GM23338 (cell line): Measurements from ENCODE around the gene ASPRV1. TPM values are rescaled to one million over a fixed set of nuclear protein-coding genes. Genes with fewer than 3 reads are reported as not detected.

Experiments used
- ATAC-seq: fragments of 200-7000 bp; cut with Tn5 transposase; 3 replicates; pipeline ENCODE4 v1.9.1; 2020
- DNase-seq: peaks from one replicate; pipeline ENCODE4 v3.0.0-alpha.2; 2015; ENCODE audit warnings: low spot score
- H2AFZ ChIP-seq: fragments of 200-600 bp; sonication (generic); 2 replicates; pipeline ENCODE4 v1.8.0; 2016; ENCODE audit warnings: antibody characterized with exemption, mild to moderate bottlenecking, moderate library complexity
- H3F3A ChIP-seq: fragments of 200-600 bp; sonication (generic); replicated peaks from 2 replicates; pipeline ENCODE4 v1.8.0; 2017; ENCODE audit warnings: antibody characterized with exemption, mixed run types, low read depth
- H3K27ac ChIP-seq: fragments of 200-600 bp; sonication (generic); 2 replicates; pipeline ENCODE4 v1.6.1; 2016; ENCODE audit warnings: low read depth
- H3K27me3 ChIP-seq: fragments of 200-600 bp; sonication (generic); 2 replicates; pipeline ENCODE4 v1.8.0; 2016; ENCODE audit warnings: mild to moderate bottlenecking, mixed run types, moderate library complexity; ENCODE audit not compliant: insufficient read depth
- H3K36me3 ChIP-seq: fragments of 200-600 bp; sonication (generic); 2 replicates; pipeline ENCODE4 v1.8.0; 2016; ENCODE audit warnings: mild to moderate bottlenecking; ENCODE audit not compliant: insufficient read depth
- H3K4me1 ChIP-seq: fragments of 200-600 bp; sonication (generic); 2 replicates; pipeline ENCODE4 v1.8.0; 2016; ENCODE audit warnings: mild to moderate bottlenecking, moderate library complexity; ENCODE audit not compliant: insufficient read depth
- H3K4me2 ChIP-seq: fragments of 200-600 bp; sonication (generic); 2 replicates; pipeline ENCODE4 v1.7.1; 2017; ENCODE audit warnings: mixed run types
- H3K4me3 ChIP-seq: fragments of 200-600 bp; sonication (generic); 2 replicates; pipeline ENCODE4 v1.6.1; 2016; ENCODE audit warnings: mixed run types
- H3K79me2 ChIP-seq: fragments of 200-600 bp; sonication (generic); replicated peaks from 2 replicates; pipeline ENCODE4 v1.8.0; 2017; ENCODE audit warnings: mild to moderate bottlenecking; ENCODE audit not compliant: insufficient read depth
- H3K9me2 ChIP-seq: fragments of 200-600 bp; sonication (generic); 2 replicates; pipeline ENCODE4 v1.8.0; 2017; ENCODE audit not compliant: insufficient read depth
- H4K20me1 ChIP-seq: fragments of 200-600 bp; sonication (generic); replicated peaks from 2 replicates; pipeline ENCODE4 v1.8.0; 2017; ENCODE audit warnings: mild to moderate bottlenecking; ENCODE audit not compliant: insufficient read depth
- H3K27ac Mint-ChIP-seq: 2 replicates; pipeline ENCODE4 v1.8.0; 2020; ENCODE audit warnings: inconsistent platforms, mild to moderate bottlenecking, moderate library complexity, mixed read lengths
- H3K27me3 Mint-ChIP-seq: 3 replicates; pipeline ENCODE4 v1.8.0; 2022; ENCODE audit warnings: low read depth, mild to moderate bottlenecking, moderate library complexity, mixed read lengths, inconsistent platforms; ENCODE audit not compliant: insufficient read depth, poor library complexity
- H3K36me3 Mint-ChIP-seq: 3 replicates; pipeline ENCODE4 v1.8.0; 2021; ENCODE audit warnings: low read depth, mild to moderate bottlenecking, inconsistent platforms, moderate library complexity, mixed read lengths
- H3K4me1 Mint-ChIP-seq: 3 replicates; pipeline ENCODE4 v1.8.0; 2020; ENCODE audit warnings: mild to moderate bottlenecking, inconsistent platforms, mixed read lengths
- H3K4me3 Mint-ChIP-seq: 3 replicates; pipeline ENCODE4 v1.8.0; 2021; ENCODE audit warnings: moderate library complexity, mild to moderate bottlenecking, inconsistent platforms, mixed read lengths
- H3K9me3 Mint-ChIP-seq: 3 replicates; pipeline ENCODE4 v1.8.0; 2020; ENCODE audit warnings: moderate library complexity, mild to moderate bottlenecking, inconsistent platforms, mixed read lengths
- CREB1 ChIP-seq: fragments of 250-450 bp; sonication (Bioruptor Pico); IDR thresholded peaks from 2 replicates; pipeline ENCODE4 v1.5.0; 2020; ENCODE audit warnings: low read depth, mild to moderate bottlenecking, moderate library complexity
- EZH2 ChIP-seq: fragments of 200-600 bp; sonication (generic); IDR thresholded peaks from one replicate; pipeline ENCODE4 v1.8.0; 2017; ENCODE audit warnings: antibody characterized with exemption, mild to moderate bottlenecking, low read depth; ENCODE audit not compliant: unreplicated experiment
- NANOG ChIP-seq: IDR thresholded peaks from 2 replicates; pipeline ENCODE4 v1.6.1; 2016; ENCODE audit warnings: antibody characterized with exemption, borderline replicate concordance
- POLR2AphosphoS5 ChIP-seq: IDR thresholded peaks from 2 replicates; pipeline ENCODE4 v1.6.1; 2016; ENCODE audit warnings: antibody characterized with exemption, low read depth
- STAT1 ChIP-seq: IDR thresholded peaks from one replicate; pipeline ENCODE4 v1.6.1; 2016; ENCODE audit warnings: antibody characterized with exemption; ENCODE audit not compliant: unreplicated experiment
- ZNF114 ChIP-seq: fragments of 250-450 bp; sonication (Bioruptor Pico); IDR thresholded peaks from 2 replicates; pipeline ENCODE4 v1.5.0; 2020; ENCODE audit warnings: mild to moderate bottlenecking, moderate library complexity
- ZNF331 ChIP-seq: fragments of 250-450 bp; sonication (Bioruptor Pico); IDR thresholded peaks from 2 replicates; pipeline ENCODE4 v1.5.0; 2020; ENCODE audit warnings: low read depth, mild to moderate bottlenecking, moderate library complexity
- ZNF462 ChIP-seq: fragments of 250-450 bp; sonication (Bioruptor Pico); IDR thresholded peaks from 2 replicates; pipeline ENCODE4 v1.5.0; 2020; ENCODE audit warnings: mild to moderate bottlenecking, moderate library complexity
- polyA plus RNA-seq: library from polyadenylated mRNA; unstranded; fragments of >200 nt; fragmentation: Nextera tagmentation; extraction: Ambion mirVana; gene quantifications from 2 replicates; pipeline ENCODE4 v1.2.1, GENCODE V29; 2016
- total RNA-seq: library from RNA; depleted of rRNA; stranded (reverse); fragments of >200 nt; shearing (Covaris generic); gene quantifications from 2 replicates; pipeline ENCODE4 v1.2.3, GENCODE V29; 2014
- TF ChIP-seq, protein P1 (sequence below), 2 experiments: fragments of 200-600 bp in 1 of 2; sonication (generic) in 1 of 2; conservative IDR thresholded peaks; 2 replicates each; pipeline versions ENCODE4 v1.5.1 to v1.6.1; 2016 to 2017; ENCODE audit warnings: antibody characterized with exemption in 2 of 2, low read depth in 2 of 2, mild to moderate bottlenecking in 2 of 2, moderate library complexity in 1 of 2
- TF ChIP-seq, protein P2 (sequence below): IDR thresholded peaks from one replicate; pipeline ENCODE4 v1.6.1; 2018; ENCODE audit warnings: antibody characterized with exemption; ENCODE audit not compliant: unreplicated experiment

The ASPRV1 gene
- total and polyA plus RNA-seq, 2 experiments from 2014 or later: 0.60 to 1.4 TPM

DNA sequence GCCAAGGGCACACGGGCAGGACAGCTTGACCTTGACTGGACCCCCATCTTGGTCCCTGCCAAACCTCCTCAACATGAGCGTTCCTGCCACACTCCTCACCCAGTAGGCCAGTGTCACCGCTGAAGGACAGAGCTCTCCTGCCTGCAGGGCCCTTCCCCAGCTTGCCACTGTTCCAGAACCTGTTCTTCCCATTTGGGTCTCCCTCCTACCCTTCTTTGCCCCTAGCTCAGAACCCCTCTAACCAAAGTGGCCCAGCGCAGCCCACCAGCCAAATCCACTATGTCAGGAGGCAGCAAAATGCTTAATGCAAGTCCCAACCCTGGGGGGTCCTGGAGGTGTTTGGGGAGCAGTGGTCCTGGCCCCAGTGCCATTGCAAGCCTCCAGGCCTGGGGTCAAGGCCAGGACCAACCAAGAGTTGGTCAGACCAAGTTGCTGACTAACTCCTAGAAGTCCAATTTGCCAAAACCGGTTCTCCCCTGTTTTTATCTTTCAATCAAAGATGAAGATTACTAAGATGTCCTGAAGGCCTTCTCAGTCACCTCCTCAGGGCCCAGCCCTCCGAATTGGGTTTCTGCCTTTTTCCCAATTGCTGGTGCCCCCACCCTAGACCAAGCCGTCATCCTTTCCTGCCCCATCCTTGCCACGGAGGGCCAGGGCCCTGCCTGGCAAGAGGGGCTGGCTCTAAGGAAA is 4.5 kb upstream of the ASPRV1 start (continued):
- TF ChIP-seq POLR2AphosphoS5 (no peak), ZNF114 (CRISPR knock-in tag) (no peak), CREB1 (no peak)
- TF ChIP-seq, protein P1, sequence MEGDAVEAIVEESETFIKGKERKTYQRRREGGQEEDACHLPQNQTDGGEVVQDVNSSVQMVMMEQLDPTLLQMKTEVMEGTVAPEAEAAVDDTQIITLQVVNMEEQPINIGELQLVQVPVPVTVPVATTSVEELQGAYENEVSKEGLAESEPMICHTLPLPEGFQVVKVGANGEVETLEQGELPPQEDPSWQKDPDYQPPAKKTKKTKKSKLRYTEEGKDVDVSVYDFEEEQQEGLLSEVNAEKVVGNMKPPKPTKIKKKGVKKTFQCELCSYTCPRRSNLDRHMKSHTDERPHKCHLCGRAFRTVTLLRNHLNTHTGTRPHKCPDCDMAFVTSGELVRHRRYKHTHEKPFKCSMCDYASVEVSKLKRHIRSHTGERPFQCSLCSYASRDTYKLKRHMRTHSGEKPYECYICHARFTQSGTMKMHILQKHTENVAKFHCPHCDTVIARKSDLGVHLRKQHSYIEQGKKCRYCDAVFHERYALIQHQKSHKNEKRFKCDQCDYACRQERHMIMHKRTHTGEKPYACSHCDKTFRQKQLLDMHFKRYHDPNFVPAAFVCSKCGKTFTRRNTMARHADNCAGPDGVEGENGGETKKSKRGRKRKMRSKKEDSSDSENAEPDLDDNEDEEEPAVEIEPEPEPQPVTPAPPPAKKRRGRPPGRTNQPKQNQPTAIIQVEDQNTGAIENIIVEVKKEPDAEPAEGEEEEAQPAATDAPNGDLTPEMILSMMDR (conservative IDR thresholded peaks at IDR 0.05; ENCODE audit: low read depth in 2 of 2): no peak

GRCh38 chr2:69964353-69964841 is 3.0 kb upstream of the ASPRV1 start:
- Histone ChIP-seq H3K4me1 (peaks cover 9% of the 10 kb centered on the region; the same call in 1 of the 2 replicates), H3F3A (no peaks in the 10 kb centered on the region), H3K27me3 (no peaks in the 10 kb centered on the region), H3K9me2 (peaks cover 17% of the 10 kb centered on the region), H3K79me2 (no peaks in the 10 kb centered on the region), H3K4me2 (no peak overlapping the region), H3K36me3 (no peaks in the 10 kb centered on the region), H3K4me3 (no peak overlapping the region), H3K27ac (no peak overlapping the region), H2AFZ (0 out of 2 replicates have a peak overlapping the region, but pooled peaks have one; percentile 43), H4K20me1 (no peaks in the 10 kb centered on the region)
- no peaks in the 10 kb centered on the region for H3K9me3 Mint-ChIP-seq
- peaks cover 15% of the 10 kb centered on the region for H3K4me1 Mint-ChIP-seq
- H3K27ac Mint-ChIP-seq: peak overlapping the region; percentile 67; the same call in 1 of the 2 replicates
- H3K36me3 Mint-ChIP-seq: no peaks in the 10 kb centered on the region; the same call in 2 of the 3 replicates
- H3K27me3 Mint-ChIP-seq: peaks cover 8% of the 10 kb centered on the region
- H3K4me3 Mint-ChIP-seq: no peak overlapping the region
- ATAC-seq (no peak), DNase-seq (no peak)
- no peak for TF ChIP-seq EZH2
- TF ChIP-seq ZNF462 (CRISPR knock-in tag): no peak
- TF ChIP-seq ZNF114 (CRISPR knock-in tag): no peak
- TF ChIP-seq STAT1: no peak
- no peak for TF ChIP-seq POLR2AphosphoS5
- no peak for TF ChIP-seq NANOG
- TF ChIP-seq, protein P1 (conservative IDR thresholded peaks at IDR 0.05; ENCODE audit: low read depth in 2 of 2): no peak
- no peak for TF ChIP-seq ZNF331 (CRISPR knock-in tag)
- TF ChIP-seq, protein P2, sequence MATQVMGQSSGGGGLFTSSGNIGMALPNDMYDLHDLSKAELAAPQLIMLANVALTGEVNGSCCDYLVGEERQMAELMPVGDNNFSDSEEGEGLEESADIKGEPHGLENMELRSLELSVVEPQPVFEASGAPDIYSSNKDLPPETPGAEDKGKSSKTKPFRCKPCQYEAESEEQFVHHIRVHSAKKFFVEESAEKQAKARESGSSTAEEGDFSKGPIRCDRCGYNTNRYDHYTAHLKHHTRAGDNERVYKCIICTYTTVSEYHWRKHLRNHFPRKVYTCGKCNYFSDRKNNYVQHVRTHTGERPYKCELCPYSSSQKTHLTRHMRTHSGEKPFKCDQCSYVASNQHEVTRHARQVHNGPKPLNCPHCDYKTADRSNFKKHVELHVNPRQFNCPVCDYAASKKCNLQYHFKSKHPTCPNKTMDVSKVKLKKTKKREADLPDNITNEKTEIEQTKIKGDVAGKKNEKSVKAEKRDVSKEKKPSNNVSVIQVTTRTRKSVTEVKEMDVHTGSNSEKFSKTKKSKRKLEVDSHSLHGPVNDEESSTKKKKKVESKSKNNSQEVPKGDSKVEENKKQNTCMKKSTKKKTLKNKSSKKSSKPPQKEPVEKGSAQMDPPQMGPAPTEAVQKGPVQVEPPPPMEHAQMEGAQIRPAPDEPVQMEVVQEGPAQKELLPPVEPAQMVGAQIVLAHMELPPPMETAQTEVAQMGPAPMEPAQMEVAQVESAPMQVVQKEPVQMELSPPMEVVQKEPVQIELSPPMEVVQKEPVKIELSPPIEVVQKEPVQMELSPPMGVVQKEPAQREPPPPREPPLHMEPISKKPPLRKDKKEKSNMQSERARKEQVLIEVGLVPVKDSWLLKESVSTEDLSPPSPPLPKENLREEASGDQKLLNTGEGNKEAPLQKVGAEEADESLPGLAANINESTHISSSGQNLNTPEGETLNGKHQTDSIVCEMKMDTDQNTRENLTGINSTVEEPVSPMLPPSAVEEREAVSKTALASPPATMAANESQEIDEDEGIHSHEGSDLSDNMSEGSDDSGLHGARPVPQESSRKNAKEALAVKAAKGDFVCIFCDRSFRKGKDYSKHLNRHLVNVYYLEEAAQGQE: no peak
